SK-N-SH (cell line): ENCODE measurements around the gene HIPK2. TPM values are rescaled to one million over a fixed set of nuclear protein-coding genes. Genes with fewer than 3 reads are reported as not detected.

Experiments
- CTCF ChIA-PET: fragments of 300-600, 350-600 bp; formaldehyde crosslinking; extraction: SDS; loops from one replicate; lab custom pipeline; 2021; lab: Yijun Ruan, JAX
- POLR2A ChIA-PET: fragments of 350-600 bp; sonication (Branson Sonifier 250); formaldehyde crosslinking; extraction: SDS; loops from one replicate; lab custom pipeline; 2020; ENCODE audit warnings: antibody characterized with exemption, inconsistent platforms; lab: Yijun Ruan, JAX
- DNase-seq: peaks from one replicate; pipeline ENCODE4 v3.0.0; 2012
- H2AFZ ChIP-seq: fragments of 200-600 bp; sonication (generic); 2 replicates; pipeline ENCODE4 v1.8.1; 2016; ENCODE audit warnings: antibody characterized with exemption, mild to moderate bottlenecking, low read depth
- H3F3A ChIP-seq: fragments of 200-600 bp; sonication (generic); replicated peaks from 2 replicates; pipeline ENCODE3; 2016; ENCODE audit warnings: antibody characterized with exemption, mild to moderate bottlenecking; ENCODE audit not compliant: insufficient read depth
- H3K27ac ChIP-seq, 2 experiments: fragments of 200-500 bp in 1 of 2; fragments of 200-600 bp in 1 of 2; sonication (Bioruptor generic) in 1 of 2; sonication (generic), shearing (Covaris generic) in 1 of 2; 2 replicates each; pipeline versions ENCODE4 v1.5.1 to v1.6.1; 2014 to 2016; ENCODE audit warnings: low read depth in 2 of 2, inconsistent platforms in 1 of 2, low read length in 1 of 2, mild to moderate bottlenecking in 1 of 2, mixed read lengths in 1 of 2
- H3K27me3 ChIP-seq: fragments of 200-600 bp; sonication (generic), shearing (Covaris generic); 2 replicates; pipeline ENCODE4 v1.6.1; 2016; ENCODE audit warnings: mixed run types; ENCODE audit not compliant: insufficient read depth
- H3K36me3 ChIP-seq, 2 experiments: fragments of 200-500 bp in 1 of 2; fragments of 200-600 bp in 1 of 2; sonication (Bioruptor generic) in 1 of 2; sonication (generic) in 1 of 2; replicated peaks in 1 of 2; 2 replicates each; pipeline versions ENCODE3 to v1.5.1; 2014 to 2016; ENCODE audit warnings: low read length in 1 of 2, mild to moderate bottlenecking in 1 of 2; ENCODE audit not compliant: insufficient read depth in 2 of 2, control insufficient read depth in 1 of 2
- H3K4me1 ChIP-seq, 2 experiments: fragments of 200-500 bp in 1 of 2; fragments of 200-600 bp in 1 of 2; sonication (Bioruptor generic) in 1 of 2; sonication (generic), shearing (Covaris generic) in 1 of 2; 2 replicates each; pipeline versions ENCODE4 v1.5.1 to v1.6.1; 2014 to 2016; ENCODE audit warnings: low read depth in 1 of 2, low read length in 1 of 2, mixed run types in 1 of 2; ENCODE audit not compliant: insufficient read depth in 2 of 2, control insufficient read depth in 1 of 2
- H3K4me2 ChIP-seq: fragments of 200-600 bp; sonication (generic), shearing (Covaris generic); 2 replicates; pipeline ENCODE4 v1.6.1; 2017; ENCODE audit warnings: mixed run types
- H3K4me3 ChIP-seq, 2 experiments: fragments of 200-500 bp in 1 of 2; fragments of 200-600 bp in 1 of 2; sonication (Bioruptor generic) in 1 of 2; sonication (generic), shearing (Covaris generic) in 1 of 2; 2 replicates each; pipeline versions ENCODE4 v1.5.1 to v1.8.1; 2014 to 2016; ENCODE audit warnings: low read depth in 2 of 2, inconsistent platforms in 1 of 2, low read length in 1 of 2, mild to moderate bottlenecking in 1 of 2, mixed read lengths in 1 of 2, moderate library complexity in 1 of 2
- H3K79me2 ChIP-seq: fragments of 200-600 bp; sonication (generic); 2 replicates; pipeline ENCODE4 v1.8.1; 2017; ENCODE audit warnings: mild to moderate bottlenecking; ENCODE audit not compliant: insufficient read depth
- H3K9ac ChIP-seq: fragments of 200-600 bp; sonication (generic); 2 replicates; pipeline ENCODE4 v1.6.1; 2017; ENCODE audit warnings: mixed run types
- H3K9me2 ChIP-seq: fragments of 200-600 bp; sonication (generic); 2 replicates; pipeline ENCODE4 v1.6.1; 2017; ENCODE audit warnings: mixed run types
- H3K9me3 ChIP-seq: fragments of 200-600 bp; sonication (generic); 2 replicates; pipeline ENCODE4 v1.6.1; 2017; ENCODE audit warnings: mixed run types, mild to moderate bottlenecking, moderate library complexity
- H4K20me1 ChIP-seq: fragments of 200-600 bp; sonication (generic); 2 replicates; pipeline ENCODE4 v1.6.1; 2017; ENCODE audit warnings: mild to moderate bottlenecking, mixed run types; ENCODE audit not compliant: insufficient read depth
- CTCF ChIP-seq: fragments of 200-600 bp; sonication (generic); IDR thresholded peaks from 2 replicates; pipeline ENCODE4 v1.6.1; 2017; ENCODE audit warnings: antibody characterized with exemption, mild to moderate bottlenecking, moderate library complexity
- EZH2phosphoT487 ChIP-seq: fragments of 200-600 bp; sonication (generic); IDR thresholded peaks from 2 replicates; pipeline ENCODE4 v1.6.1; 2017; ENCODE audit warnings: low read depth, mixed run types, mild to moderate bottlenecking, antibody characterized with exemption, moderate library complexity, borderline replicate concordance
- FOSL2 ChIP-seq: IDR thresholded peaks from 2 replicates; pipeline ENCODE4 v1.4.0; 2012; ENCODE audit warnings: low read depth, mild to moderate bottlenecking, moderate library complexity, borderline replicate concordance
- FOXM1 ChIP-seq: IDR thresholded peaks from 2 replicates; pipeline ENCODE4 v1.4.0; 2012; ENCODE audit warnings: low read depth, mild to moderate bottlenecking
- GABPA ChIP-seq: IDR thresholded peaks from 2 replicates; pipeline ENCODE4 v1.4.0; 2012; ENCODE audit warnings: low read depth, mild to moderate bottlenecking
- GATA2 ChIP-seq: sonication (generic); formaldehyde crosslinking; IDR thresholded peaks from 2 replicates; pipeline ENCODE4 v1.5.0; 2020; ENCODE audit warnings: mild to moderate bottlenecking, missing genetic modification reagents
- MXI1 ChIP-seq: IDR thresholded peaks from 2 replicates; pipeline ENCODE4 v1.6.1; 2012; ENCODE audit warnings: mild to moderate bottlenecking, low read depth, low read length, improper control_type of control experiment
- NFIC ChIP-seq: IDR thresholded peaks from 2 replicates; pipeline ENCODE4 v1.4.0; 2012; ENCODE audit warnings: borderline replicate concordance
- NRF1 ChIP-seq: IDR thresholded peaks from 2 replicates; pipeline ENCODE4 v1.6.1; 2012; ENCODE audit warnings: low read depth, mild to moderate bottlenecking, low read length
- POLR2AphosphoS5 ChIP-seq: IDR thresholded peaks from 2 replicates; pipeline ENCODE4 v1.6.1; 2012; ENCODE audit warnings: low read depth, low read length
- RFX5 ChIP-seq: IDR thresholded peaks from 2 replicates; pipeline ENCODE4 v1.6.1; 2012; ENCODE audit warnings: mild to moderate bottlenecking, improper control_type of control experiment, low read length
- RXRA ChIP-seq: IDR thresholded peaks from 2 replicates; pipeline ENCODE4 v1.4.0; 2012; ENCODE audit warnings: low read depth, mild to moderate bottlenecking, borderline replicate concordance
- SMC3 ChIP-seq: IDR thresholded peaks from 2 replicates; pipeline ENCODE4 v1.6.1; 2012; ENCODE audit warnings: low read depth, low read length, improper control_type of control experiment
- TCF12 ChIP-seq: IDR thresholded peaks from 2 replicates; pipeline ENCODE4 v1.4.0; 2012
- USF1 ChIP-seq: IDR thresholded peaks from 2 replicates; pipeline ENCODE4 v1.4.0; 2012; ENCODE audit warnings: low read depth, borderline replicate concordance
- ZBTB33 ChIP-seq: IDR thresholded peaks from 2 replicates; pipeline ENCODE4 v1.4.0; 2012; ENCODE audit warnings: low read depth, borderline replicate concordance
- WGBS: methylation state at CpG from one replicate; pipeline ENCODE4 v1.1.6; 2017; ENCODE audit warnings: low lambda C conversion rate; 5-methylcytosine and 5-hydroxymethylcytosine counted together
- polyA plus RNA-seq, 3 experiments: library from polyadenylated mRNA; depleted of rRNA; stranded (reverse); fragments of >200 nt; gene quantifications; 2 replicates each; pipeline ENCODE4 v1.2.3, GENCODE V29; 2012
- TF ChIP-seq, protein P1 (sequence below): IDR thresholded peaks from 2 replicates; pipeline ENCODE4 v1.4.0; 2012; ENCODE audit warnings: low read depth
- TF ChIP-seq, protein P2 (sequence below): IDR thresholded peaks from 2 replicates; pipeline ENCODE4; 2012

Gene HIPK2
- polyA plus RNA-seq, 1 of the 3 experiments (the other 2 are of a cell fraction): 14.2 TPM

- Histone ChIP-seq H3K79me2 (peaks cover 69% of the 10 kb centered on the region), H3F3A (no peaks in the 10 kb centered on the region), H3K9me3 (no peaks in the 10 kb centered on the region), H3K36me3 (peaks cover 8 to 11% of the 10 kb centered on the region in 2 experiments), H3K4me2 (no peak overlapping the region)
- 95% methylated on average over 27 of the region's 27 CpGs for WGBS
- CTCF ChIA-PET: interaction anchor here (1.0 to 3.1 kb wide), 4 partner anchors 11 to 370 kb away, joined by 3 to 19 read pairs (median 6); no protein-coding TSS in a partner anchor
- POLR2A ChIA-PET: no interaction called here
- TF ChIP-seq USF1 (no peak), TCF12 (no peak), SMC3 (no peak), RXRA (no peak), ZBTB33 (no peak), GATA2 (CRISPR knock-in tag) (no peak), GABPA (no peak), FOSL2 (no peak), MXI1 (no peak), RFX5 (no peak)
- TF ChIP-seq, protein P1, sequence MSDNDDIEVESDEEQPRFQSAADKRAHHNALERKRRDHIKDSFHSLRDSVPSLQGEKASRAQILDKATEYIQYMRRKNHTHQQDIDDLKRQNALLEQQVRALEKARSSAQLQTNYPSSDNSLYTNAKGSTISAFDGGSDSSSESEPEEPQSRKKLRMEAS: no peak
- TF ChIP-seq, all 33 proteins: peak for 0
- DNase-seq: no peak
- H3K4me3 ChIP-seq: no peak overlapping the region
- no peaks in the 10 kb centered on the region for H3K9me2 ChIP-seq
- peaks cover 22% of the 10 kb centered on the region for H4K20me1 ChIP-seq
- H2AFZ ChIP-seq: no peak overlapping the region
- H3K27ac ChIP-seq: no peak overlapping the region
- no peaks in the 10 kb centered on the region for H3K4me1 ChIP-seq
- H3K27me3 ChIP-seq: no peaks in the 10 kb centered on the region
- H3K9ac ChIP-seq: no peak overlapping the region
Observed at GRCh38 chr7:139635526-139636302, 142.1 kb downstream of the HIPK2 start.

DNA sequence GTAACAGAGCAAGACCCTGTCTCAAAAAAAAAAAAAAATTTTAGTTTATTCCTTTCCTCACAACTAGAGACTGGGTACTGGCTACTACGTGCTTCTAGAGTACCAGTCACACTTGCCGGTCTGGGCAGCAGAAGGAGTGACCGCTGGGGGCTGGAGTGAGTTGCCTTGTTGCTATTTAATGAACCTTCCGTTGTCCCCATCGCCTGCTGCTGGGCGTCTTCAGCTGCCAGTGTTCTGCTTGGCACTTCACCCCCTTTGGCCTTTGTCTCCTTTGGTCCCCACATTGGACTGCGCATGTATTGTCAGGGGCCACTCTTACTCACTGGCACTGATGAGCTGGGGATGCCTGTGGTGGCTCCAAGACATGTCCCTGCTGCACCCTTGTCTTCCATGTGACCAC is 143.7 kb downstream of the HIPK2 start:
- H3K9me2 ChIP-seq: no peaks in the 10 kb centered on the region
- CTCF ChIA-PET: interaction anchor here (1.5 to 5.0 kb wide), 4 partner anchors 11 to 369 kb away, joined by 3 to 39 read pairs (median 26); no protein-coding TSS in a partner anchor
- no peak overlapping the region for H2AFZ ChIP-seq
- no peak overlapping the region for H3K9ac ChIP-seq
- 93% methylated on average over 7 of the region's 7 CpGs for WGBS
- H3K79me2 ChIP-seq: peaks cover 53% of the 10 kb centered on the region; the same call in 1 of the 2 replicates
- POLR2A ChIA-PET: no interaction called here
- H4K20me1 ChIP-seq: peaks cover 16% of the 10 kb centered on the region
- H3K27ac ChIP-seq: no peak overlapping the region
- DNase-seq: no peak
- no peak overlapping the region for H3K4me2 ChIP-seq
- no peak overlapping the region for H3K4me3 ChIP-seq
- H3K36me3 ChIP-seq: peaks cover 17 to 24% of the 10 kb centered on the region in 2 experiments
- H3K27me3 ChIP-seq: no peaks in the 10 kb centered on the region
- H3F3A ChIP-seq: no peaks in the 10 kb centered on the region
- H3K4me1 ChIP-seq: no peaks in the 10 kb centered on the region
- no peaks in the 10 kb centered on the region for H3K9me3 ChIP-seq
- TF ChIP-seq GABPA (no peak), FOSL2 (no peak), CTCF (no peak), GATA2 (CRISPR knock-in tag) (no peak), FOXM1 (no peak), ZBTB33 (no peak), NFIC (no peak), EZH2phosphoT487 (no peak), POLR2AphosphoS5 (no peak), NRF1 (no peak)
- TF ChIP-seq, protein P2, sequence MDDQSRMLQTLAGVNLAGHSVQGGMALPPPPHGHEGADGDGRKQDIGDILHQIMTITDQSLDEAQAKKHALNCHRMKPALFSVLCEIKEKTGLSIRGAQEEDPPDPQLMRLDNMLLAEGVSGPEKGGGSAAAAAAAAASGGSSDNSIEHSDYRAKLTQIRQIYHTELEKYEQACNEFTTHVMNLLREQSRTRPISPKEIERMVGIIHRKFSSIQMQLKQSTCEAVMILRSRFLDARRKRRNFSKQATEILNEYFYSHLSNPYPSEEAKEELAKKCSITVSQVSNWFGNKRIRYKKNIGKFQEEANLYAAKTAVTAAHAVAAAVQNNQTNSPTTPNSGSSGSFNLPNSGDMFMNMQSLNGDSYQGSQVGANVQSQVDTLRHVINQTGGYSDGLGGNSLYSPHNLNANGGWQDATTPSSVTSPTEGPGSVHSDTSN: no peak
